Posterior cingulate gyrus (tissue), 11 donors: ENCODE results near the gene MPZL1.

Experiments used
- DNase-seq, 10 donors: peaks; one replicate each; pipeline versions ENCODE4 v3.0.0 to v3.0.0-alpha.2; 2020 to 2021; ENCODE audit warnings: mixed read lengths in 3 of 10
- intact Hi-C: fragments of 100-400 bp; cut with DNase I; formaldehyde crosslinking; loops from one replicate; pipeline ENCODE4 v1.15.1; 2023

The MPZL1 gene

GRCh38 chr1:167744901-167745300, 23.1 kb downstream of the MPZL1 start:
- intact Hi-C loops: no loop called here
- DNase-seq: no peak

- intact Hi-C loops: no loop called here
- no peak for DNase-seq
Measured at GRCh38 chr1:167746013-167746672, 24.4 kb downstream of the MPZL1 start.

GRCh38 chr1:167746988-167747655, 25.3 kb downstream of the MPZL1 start:
- intact Hi-C loops: no loop called here
- DNase-seq: no peak

- no peak for DNase-seq
- intact Hi-C loops: no loop called here
Measured at GRCh38 chr1:167747988-167748387, 26.2 kb downstream of the MPZL1 start.

GRCh38 chr1:167748906-167749305, 27.1 kb downstream of the MPZL1 start:
- DNase-seq: no peak
- intact Hi-C loops: no loop called here

- no peak for DNase-seq
- intact Hi-C loops: no loop called here
Measured at GRCh38 chr1:167749741-167750140, 28.0 kb downstream of the MPZL1 start.

GRCh38 chr1:167750641-167751040, 28.9 kb downstream of the MPZL1 start:
- intact Hi-C loops: no loop called here
- DNase-seq: no peak

GRCh38 chr1:167751676-167752075, 29.9 kb downstream of the MPZL1 start:
- intact Hi-C loops: no loop called here
- no peak for DNase-seq

- no peak for DNase-seq
- intact Hi-C loops: no loop called here
Measured at GRCh38 chr1:167752219-167752985, 30.6 kb downstream of the MPZL1 start.

GRCh38 chr1:167755654-167756053, 33.9 kb downstream of the MPZL1 start:
- intact Hi-C loops: no loop called here
- DNase-seq: no peak

- intact Hi-C loops: no loop called here
- no peak for DNase-seq
Measured at GRCh38 chr1:167756730-167757405, 35.1 kb downstream of the MPZL1 start.

- no peak for DNase-seq
- intact Hi-C loops: no loop called here
Measured at GRCh38 chr1:167757433-167758309, 35.9 kb downstream of the MPZL1 start.

GRCh38 chr1:167761400-167761799, 39.6 kb downstream of the MPZL1 start:
- DNase-seq: no peak
- intact Hi-C loops: no loop called here

GRCh38 chr1:167762061-167762746, 40.4 kb downstream of the MPZL1 start:
- DNase-seq: no peak
- intact Hi-C loops: loop anchor here (2.0 kb wide), 1 partner anchor 41 kb away; the partner anchor contains the start of gene MPZL1

GRCh38 chr1:167763525-167764220, 41.9 kb downstream of the MPZL1 start:
- intact Hi-C loops: loop anchor here (2.0 kb wide), 1 partner anchor 43 kb away; the partner anchor contains the start of gene MPZL1
- peak in 6 of 10 donors; percentile 24 to 79 (median 36) for DNase-seq

- intact Hi-C loops: no loop called here
Measured at GRCh38 chr1:167764458-167765330, 42.9 kb downstream of the MPZL1 start.

GRCh38 chr1:167765496-167765895, 43.7 kb downstream of the MPZL1 start:
- DNase-seq: no peak
- intact Hi-C loops: no loop called here

More at GRCh38 chr1:167764458-167765330, 42.9 kb downstream of the MPZL1 start:
- DNase-seq: no peak

- DNase-seq: no peak
- intact Hi-C loops: no loop called here
Measured at GRCh38 chr1:167766538-167766937, 44.8 kb downstream of the MPZL1 start.
